GM18870 (cell line): ENCODE results near the gene COL6A2.

Experiments
- ATAC-seq: cut with Tn5 transposase; IDR thresholded peaks from one replicate; pipeline ENCODE4 v1.9.1; 2021; ENCODE audit warnings: moderate library complexity; ENCODE audit not compliant: unreplicated experiment

Gene COL6A2

GRCh38 chr21:46153247-46154154 is 55.6 kb downstream of the COL6A2 start:
- ATAC-seq, result no peak

- ATAC-seq, result no peak
Measured at GRCh38 chr21:46154155-46154954, 56.4 kb downstream of the COL6A2 start.

- ATAC-seq, result no peak
Measured at GRCh38 chr21:46154955-46155513, 57.1 kb downstream of the COL6A2 start.

GRCh38 chr21:46155514-46156377 is 57.8 kb downstream of the COL6A2 start, which contains the start of gene FTCD:
Gene FTCD, minus strand, starts transcription at chr21:46155579. Its CDS starts 56 bp downstream, at chr21:46155523.
- ATAC-seq, result no peak

- ATAC-seq, result no peak
Measured at GRCh38 chr21:46156378-46156645, 58.4 kb downstream of the COL6A2 start.

- ATAC-seq, result no peak
Measured at GRCh38 chr21:46156678-46157077, 58.8 kb downstream of the COL6A2 start.

- no peak for ATAC-seq
Measured at GRCh38 chr21:46157396-46157986, 59.6 kb downstream of the COL6A2 start.

- no peak for ATAC-seq
Measured at GRCh38 chr21:46157987-46158451, 60.1 kb downstream of the COL6A2 start.

GRCh38 chr21:46158666-46159300 is 60.9 kb downstream of the COL6A2 start:
- no peak for ATAC-seq

GRCh38 chr21:46159390-46159789 is 61.5 kb downstream of the COL6A2 start:
- ATAC-seq, result no peak

GRCh38 chr21:46159841-46160656 is 62.1 kb downstream of the COL6A2 start:
- ATAC-seq, result no peak

- ATAC-seq, result no peak
Measured at GRCh38 chr21:46160657-46160906, 62.7 kb downstream of the COL6A2 start.

GRCh38 chr21:46160907-46161632 is 63.2 kb downstream of the COL6A2 start:
- ATAC-seq, result no peak

- no peak for ATAC-seq
Measured at GRCh38 chr21:46161633-46162592, 64.0 kb downstream of the COL6A2 start.

- no peak for ATAC-seq
Measured at GRCh38 chr21:46163380-46163779, 65.5 kb downstream of the COL6A2 start.

- no peak for ATAC-seq
Measured at GRCh38 chr21:46165098-46165497, 67.2 kb downstream of the COL6A2 start.

- no peak for ATAC-seq
Measured at GRCh38 chr21:46168238-46168637, 70.3 kb downstream of the COL6A2 start.
